H1 (cell line): ENCODE data around the gene L3MBTL3.

Experiments used
- BRCA1 ChIP-seq: IDR thresholded peaks from 2 replicates; pipeline ENCODE4 v1.6.1; 2012; ENCODE audit warnings: low read depth, low read length, improper control_type of control experiment
- EZH2 ChIP-seq: fragments of 200-600 bp; sonication (generic); IDR thresholded peaks from 2 replicates; pipeline ENCODE4 v1.7.1; 2012; ENCODE audit warnings: low read depth, mild to moderate bottlenecking, moderate library complexity, low read length, inconsistent platforms; ENCODE audit not compliant: severe bottlenecking
- KDM1A ChIP-seq: fragments of 200-600, 300-600 bp; sonication (generic); IDR thresholded peaks from 2 replicates; pipeline ENCODE4 v1.7.1; 2016; ENCODE audit warnings: mild to moderate bottlenecking, low read length, borderline replicate concordance
- MAFK ChIP-seq: IDR thresholded peaks from 2 replicates; pipeline ENCODE4 v1.6.1; 2012; ENCODE audit warnings: low read depth, mild to moderate bottlenecking, improper control_type of control experiment, low read length
- POLR2AphosphoS5 ChIP-seq: IDR thresholded peaks from 2 replicates; pipeline ENCODE4 v1.6.1; 2011; ENCODE audit warnings: low read depth, low read length
- RAD21 ChIP-seq, 2 experiments: IDR thresholded peaks in 1 of 2; conservative IDR thresholded peaks in 1 of 2; 2 replicates each; pipeline ENCODE4 v1.6.1; 2011; ENCODE audit warnings: low read depth in 2 of 2, low read length in 2 of 2, improper control_type of control experiment in 1 of 2, inconsistent platforms in 1 of 2, mild to moderate bottlenecking in 1 of 2, moderate library complexity in 1 of 2
- RFX5 ChIP-seq: IDR thresholded peaks from 2 replicates; pipeline ENCODE4 v1.6.1; 2011; ENCODE audit warnings: low read depth, low read length, improper control_type of control experiment, borderline replicate concordance
- SIX5 ChIP-seq: IDR thresholded peaks from 2 replicates; pipeline ENCODE4 v1.6.1; 2011; ENCODE audit warnings: mild to moderate bottlenecking, low read depth, low read length
- TF ChIP-seq, protein P1 (sequence below), 3 experiments: IDR thresholded peaks; 1 replicate in 2 of 3; 2 replicates in 1 of 3; pipeline versions ENCODE4 v1.5.1 to v1.6.1; 2011; ENCODE audit warnings: low read length in 3 of 3, mild to moderate bottlenecking in 3 of 3, inconsistent platforms in 2 of 3, low read depth in 1 of 3, moderate library complexity in 1 of 3; ENCODE audit not compliant: insufficient read depth in 1 of 3; ENCODE audit errors: control extremely low read depth in 1 of 3

DNA sequence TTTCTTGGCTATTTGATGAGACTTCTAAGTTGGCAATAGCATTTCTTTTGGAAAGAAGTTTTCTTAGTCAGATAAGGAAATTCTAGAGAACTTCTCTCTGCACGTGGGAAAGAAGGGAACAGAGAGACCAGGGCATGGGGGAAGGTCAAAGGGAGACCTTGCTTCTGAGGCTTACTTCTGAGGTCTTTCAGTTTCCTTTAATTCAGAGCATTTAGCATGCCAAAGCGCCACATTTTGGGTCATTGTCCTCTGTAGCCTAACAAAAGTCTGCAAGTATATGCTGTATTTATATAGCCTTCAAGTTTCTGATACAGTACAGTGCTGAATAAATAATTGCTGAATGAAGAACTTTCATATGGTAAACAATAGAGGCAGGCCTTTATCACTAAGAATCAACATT is 108.8 kb downstream of the L3MBTL3 start:
- no peak for TF ChIP-seq MAFK
- TF ChIP-seq, protein P1, sequence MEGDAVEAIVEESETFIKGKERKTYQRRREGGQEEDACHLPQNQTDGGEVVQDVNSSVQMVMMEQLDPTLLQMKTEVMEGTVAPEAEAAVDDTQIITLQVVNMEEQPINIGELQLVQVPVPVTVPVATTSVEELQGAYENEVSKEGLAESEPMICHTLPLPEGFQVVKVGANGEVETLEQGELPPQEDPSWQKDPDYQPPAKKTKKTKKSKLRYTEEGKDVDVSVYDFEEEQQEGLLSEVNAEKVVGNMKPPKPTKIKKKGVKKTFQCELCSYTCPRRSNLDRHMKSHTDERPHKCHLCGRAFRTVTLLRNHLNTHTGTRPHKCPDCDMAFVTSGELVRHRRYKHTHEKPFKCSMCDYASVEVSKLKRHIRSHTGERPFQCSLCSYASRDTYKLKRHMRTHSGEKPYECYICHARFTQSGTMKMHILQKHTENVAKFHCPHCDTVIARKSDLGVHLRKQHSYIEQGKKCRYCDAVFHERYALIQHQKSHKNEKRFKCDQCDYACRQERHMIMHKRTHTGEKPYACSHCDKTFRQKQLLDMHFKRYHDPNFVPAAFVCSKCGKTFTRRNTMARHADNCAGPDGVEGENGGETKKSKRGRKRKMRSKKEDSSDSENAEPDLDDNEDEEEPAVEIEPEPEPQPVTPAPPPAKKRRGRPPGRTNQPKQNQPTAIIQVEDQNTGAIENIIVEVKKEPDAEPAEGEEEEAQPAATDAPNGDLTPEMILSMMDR (IDR thresholded peaks at IDR 0.05; ENCODE audit: control extremely low read depth in 1 of 3, insufficient read depth in 1 of 3, low read depth in 1 of 3, low read length in 3 of 3): no peak
- TF ChIP-seq RFX5: no peak
- TF ChIP-seq EZH2: no peak
- no peak for TF ChIP-seq KDM1A
- no peak for TF ChIP-seq BRCA1
- TF ChIP-seq SIX5: no peak
- TF ChIP-seq RAD21 (IDR thresholded peaks at IDR 0.05 in 1 of 2, conservative IDR thresholded peaks at IDR 0.05 in 1 of 2; ENCODE audit: low read depth in 2 of 2, low read length in 2 of 2): no peak
- no peak for TF ChIP-seq POLR2AphosphoS5
